GM18508 (cell line): Measurements from ENCODE around the gene CDC42BPG.

ENCODE experiments used
- ATAC-seq: cut with Tn5 transposase; IDR thresholded peaks from one replicate; pipeline ENCODE4 v1.9.1; 2021; ENCODE audit warnings: moderate number of reproducible peaks; ENCODE audit not compliant: insufficient read depth, unreplicated experiment

The CDC42BPG gene

GRCh38 chr11:64810271-64810890 is 34.1 kb downstream of the CDC42BPG start, which contains the start of gene MEN1:
TSS of gene MEN1 (minus strand) at chr11:64810551. CDS start at chr11:64810109, 442 bp downstream.
- no peak for ATAC-seq

GRCh38 chr11:64809781-64810241 is 34.6 kb downstream of the CDC42BPG start:
- no peak for ATAC-seq

GRCh38 chr11:64805481-64805880 is 39.0 kb downstream of the CDC42BPG start:
- no peak for ATAC-seq

GRCh38 chr11:64804346-64805210 is 39.9 kb downstream of the CDC42BPG start:
- ATAC-seq: no peak

GRCh38 chr11:64803846-64804345 is 40.6 kb downstream of the CDC42BPG start:
- ATAC-seq: no peak

- no peak for ATAC-seq
Observed at GRCh38 chr11:64803158-64803845, 41.2 kb downstream of the CDC42BPG start, which contains the start of gene MAP4K2. TSS of gene MAP4K2 (minus strand) at chr11:64803214. CDS start at chr11:64803149, 65 bp downstream.

GRCh38 chr11:64802370-64803157 is 41.9 kb downstream of the CDC42BPG start:
- ATAC-seq: no peak

- no peak for ATAC-seq
Observed at GRCh38 chr11:64801561-64802369, 42.7 kb downstream of the CDC42BPG start.

GRCh38 chr11:64801158-64801464 is 43.3 kb downstream of the CDC42BPG start:
- ATAC-seq: no peak

- no peak for ATAC-seq
Observed at GRCh38 chr11:64800303-64801157, 43.9 kb downstream of the CDC42BPG start.

GRCh38 chr11:64799623-64800302 is 44.7 kb downstream of the CDC42BPG start:
- ATAC-seq: no peak

GRCh38 chr11:64799256-64799622 is 45.2 kb downstream of the CDC42BPG start:
- ATAC-seq: no peak

- ATAC-seq: no peak
Observed at GRCh38 chr11:64796757-64797541, 47.5 kb downstream of the CDC42BPG start.

GRCh38 chr11:64796047-64796756 is 48.3 kb downstream of the CDC42BPG start:
- ATAC-seq: no peak

- ATAC-seq: no peak
Observed at GRCh38 chr11:64794526-64794925, 49.9 kb downstream of the CDC42BPG start.
